Activated CD4-positive, alpha-beta T cell treated with anti-CD3 and anti-CD28 coated beads for 48 hours (primary cell): ENCODE data around the gene SEZ6.

Source experiments
- DNase-seq: peaks from one replicate; pipeline ENCODE4 v3.0.0-alpha.2; 2020

SEZ6 gene

DNA sequence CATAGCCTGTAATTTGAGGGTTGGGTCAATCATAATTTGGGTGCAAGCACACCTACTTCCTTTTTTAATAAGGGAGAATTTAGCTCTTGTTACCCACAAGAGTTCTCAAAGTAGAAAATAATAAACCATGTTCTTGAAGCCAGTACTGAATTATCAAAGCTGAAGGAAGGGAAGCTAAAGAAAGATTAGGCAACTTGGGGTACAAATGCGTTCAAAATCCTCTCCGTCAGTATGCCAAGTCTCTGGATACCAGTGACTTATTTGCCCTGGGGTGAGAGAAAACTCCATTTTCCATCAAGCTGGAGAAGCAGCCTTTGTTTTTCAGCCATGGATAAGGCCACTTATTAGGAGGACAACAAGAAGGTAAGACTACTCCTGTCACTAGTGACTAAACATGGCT, 79.5 kb downstream of the SEZ6 start:
- DNase-seq = no peak

DNA sequence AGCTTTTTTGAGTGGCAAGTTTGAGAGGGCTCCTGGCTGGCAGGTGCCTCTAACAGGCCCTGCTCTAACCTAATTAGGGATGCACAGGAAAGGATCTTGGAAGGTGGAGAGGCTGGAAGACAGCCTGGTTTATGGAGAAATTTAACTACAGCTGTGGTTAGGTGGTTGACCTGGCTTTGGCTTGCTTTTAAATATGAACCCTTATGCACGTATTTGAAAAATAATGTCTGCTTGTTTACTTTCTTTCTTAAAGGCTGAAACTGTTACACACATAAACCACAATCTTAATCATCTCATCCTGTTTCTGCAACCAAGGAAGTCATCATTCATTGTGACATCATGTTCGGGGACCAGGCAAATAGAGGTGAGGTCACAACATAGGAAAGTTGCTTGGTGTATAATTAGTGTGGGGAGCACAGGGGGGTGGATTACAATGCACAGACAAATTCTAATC, 79.9 kb downstream of the SEZ6 start:
- peak; percentile 27 for DNase-seq

DNA sequence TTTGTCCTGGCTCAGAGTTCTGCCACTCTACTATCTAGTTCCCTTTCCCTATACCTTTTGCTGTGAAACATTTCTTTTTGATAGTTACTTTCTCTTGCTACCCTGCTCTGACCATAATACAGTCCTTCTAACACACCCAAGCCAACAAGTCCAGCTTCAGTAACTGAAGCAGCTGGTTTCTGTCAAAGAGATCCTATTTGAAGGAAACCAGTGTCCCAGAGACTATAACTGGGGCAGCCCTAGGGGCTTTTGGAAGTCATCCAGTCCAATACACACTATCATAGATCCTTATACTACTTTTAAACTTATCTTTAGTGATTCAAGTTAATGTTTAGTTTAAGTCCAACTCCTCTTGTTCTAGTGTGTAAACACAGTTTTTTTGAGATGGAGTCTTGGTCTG, 85.6 kb downstream of the SEZ6 start:
- no peak for DNase-seq

DNA sequence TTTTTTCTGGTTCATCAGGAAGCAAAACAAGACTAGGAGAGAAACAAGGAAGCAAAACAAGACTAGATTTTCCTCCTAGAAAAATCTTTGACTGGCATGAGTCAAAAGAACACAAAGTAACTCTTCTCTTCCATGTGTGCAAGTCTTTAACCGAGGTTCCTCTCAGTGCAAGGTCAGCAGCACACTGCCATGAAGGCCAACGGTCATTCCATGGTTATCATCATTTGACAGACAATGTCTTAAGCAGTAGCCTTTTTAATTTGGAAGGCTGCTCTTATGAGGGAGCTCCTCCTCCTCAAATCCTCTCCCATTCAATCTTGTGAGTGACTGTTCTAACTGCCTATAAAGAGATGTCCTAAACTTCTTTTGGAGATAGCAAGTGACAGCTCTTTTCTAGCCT, 87.5 kb downstream of the SEZ6 start:
- DNase-seq = no peak

DNA sequence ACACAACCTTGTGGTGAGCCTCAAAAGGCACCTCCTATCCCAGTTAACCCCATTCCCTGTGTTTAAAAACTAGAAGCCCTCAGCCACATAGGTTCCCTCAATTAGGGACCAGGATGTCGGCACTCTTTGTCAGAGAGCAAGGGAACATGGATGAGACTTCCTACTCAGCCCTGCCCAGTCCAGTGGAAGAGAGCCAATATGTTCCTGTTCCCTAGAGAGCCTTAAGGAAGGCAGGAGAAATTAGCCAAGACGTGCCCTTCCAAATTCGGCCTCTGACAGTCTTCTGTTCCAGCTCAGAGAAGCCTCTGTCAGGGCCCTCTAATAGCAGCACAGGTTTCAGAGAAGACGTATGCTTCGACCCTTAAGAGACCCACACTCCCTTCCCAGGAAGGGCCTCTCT, 88.4 kb downstream of the SEZ6 start:
- no peak for DNase-seq

DNA sequence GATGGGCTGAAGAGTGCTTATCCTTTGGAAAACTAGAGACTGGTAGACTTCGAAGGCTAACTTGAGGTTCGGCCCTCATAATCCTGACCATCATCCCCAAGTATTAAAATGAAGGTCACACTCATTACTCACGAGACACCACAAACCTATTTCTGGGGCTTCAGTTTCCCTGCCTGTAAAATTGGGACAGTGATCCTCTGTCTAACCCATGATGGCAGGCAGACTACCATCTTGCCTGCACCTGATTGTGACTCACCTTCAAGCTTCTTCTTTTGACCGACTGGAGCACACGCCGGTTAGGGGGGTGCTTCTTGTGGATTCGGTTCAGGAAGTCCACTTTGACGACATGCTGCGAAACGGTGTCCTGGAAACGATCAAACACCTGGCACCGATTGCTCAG, 88.8 kb downstream of the SEZ6 start:
- DNase-seq = no peak

DNA sequence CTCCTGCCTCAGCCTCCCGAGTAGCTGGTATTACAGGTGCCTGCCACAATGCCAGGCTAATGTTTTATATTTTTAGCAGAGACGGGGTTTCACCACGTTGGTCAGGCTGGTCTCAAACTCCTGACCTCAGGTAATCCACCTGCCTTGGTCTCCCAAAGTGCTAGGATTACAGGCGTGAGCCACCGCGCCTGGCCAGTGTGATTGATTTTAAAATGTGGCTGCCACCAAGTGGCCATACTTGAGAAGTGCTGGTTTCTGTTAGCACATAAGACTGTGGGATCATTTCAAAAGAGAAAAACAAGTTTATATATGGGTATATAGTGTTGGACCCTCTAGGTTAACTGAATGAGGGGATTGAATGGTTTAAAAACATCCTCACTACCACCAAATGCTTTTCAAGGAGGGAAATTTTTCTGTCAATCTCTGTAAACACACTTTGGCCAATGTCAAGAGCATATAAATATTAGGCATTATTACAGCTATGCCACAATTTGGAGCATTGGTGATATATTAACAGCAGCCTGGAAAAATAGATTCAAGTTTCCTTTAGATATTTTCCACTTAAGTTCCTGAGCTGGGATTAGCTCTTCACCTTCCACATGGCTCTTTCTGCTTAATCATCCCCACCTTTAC, 89.4 kb downstream of the SEZ6 start:
- DNase-seq = peak; percentile 55

DNA sequence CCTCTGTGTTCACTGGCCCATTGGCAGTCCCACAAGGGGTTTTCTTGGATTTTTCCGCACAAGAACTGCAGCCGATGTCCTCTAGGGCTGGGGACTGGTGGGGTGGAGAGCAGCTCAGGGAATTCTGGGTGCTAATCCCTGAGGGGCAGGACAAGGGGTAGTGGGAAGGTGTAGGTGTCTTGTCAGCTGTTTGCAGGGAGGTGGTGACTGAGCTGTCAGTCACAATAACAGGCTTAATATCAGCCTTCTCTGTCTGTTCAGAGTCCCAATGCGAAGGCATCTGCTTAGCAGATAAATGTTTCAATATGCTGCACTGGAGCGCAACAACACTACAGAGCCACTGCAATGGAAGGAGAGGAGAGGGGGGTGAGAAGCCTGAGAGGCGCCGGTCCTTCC, 92.9 kb downstream of the SEZ6 start:
- no peak for DNase-seq

DNA sequence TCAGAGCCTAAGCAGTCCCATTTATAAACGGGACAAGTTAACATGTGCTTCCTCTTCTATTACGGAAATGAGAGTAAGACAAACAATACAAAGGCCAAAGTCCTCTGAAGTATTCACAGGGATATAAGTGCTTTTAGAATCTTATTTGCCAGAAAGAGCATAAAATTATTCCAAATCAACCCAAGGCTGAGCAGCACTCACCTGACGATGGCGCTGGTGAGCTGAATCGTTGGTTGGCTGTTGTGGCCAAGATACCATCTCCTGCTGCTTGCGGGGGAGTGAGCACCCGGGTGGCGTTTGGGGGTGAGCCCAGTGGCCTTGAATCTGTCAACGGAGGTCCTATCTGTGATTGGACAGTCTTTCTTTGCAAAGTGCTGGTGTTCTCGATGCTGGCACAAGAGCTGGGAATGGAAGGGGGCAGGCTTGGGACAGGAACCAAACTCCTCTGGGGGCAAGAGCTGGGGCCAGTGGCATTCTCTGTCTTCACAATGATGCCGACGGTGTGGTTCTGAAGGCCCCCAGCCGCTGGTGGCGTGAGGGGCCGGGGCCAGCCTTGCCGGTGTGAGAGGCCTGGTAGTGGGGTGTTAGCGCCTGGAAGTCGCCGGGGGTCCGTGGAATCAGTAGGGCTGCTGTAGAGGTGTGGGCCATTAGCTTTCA, 93.4 kb downstream of the SEZ6 start:
- DNase-seq = peak; percentile 47

DNA sequence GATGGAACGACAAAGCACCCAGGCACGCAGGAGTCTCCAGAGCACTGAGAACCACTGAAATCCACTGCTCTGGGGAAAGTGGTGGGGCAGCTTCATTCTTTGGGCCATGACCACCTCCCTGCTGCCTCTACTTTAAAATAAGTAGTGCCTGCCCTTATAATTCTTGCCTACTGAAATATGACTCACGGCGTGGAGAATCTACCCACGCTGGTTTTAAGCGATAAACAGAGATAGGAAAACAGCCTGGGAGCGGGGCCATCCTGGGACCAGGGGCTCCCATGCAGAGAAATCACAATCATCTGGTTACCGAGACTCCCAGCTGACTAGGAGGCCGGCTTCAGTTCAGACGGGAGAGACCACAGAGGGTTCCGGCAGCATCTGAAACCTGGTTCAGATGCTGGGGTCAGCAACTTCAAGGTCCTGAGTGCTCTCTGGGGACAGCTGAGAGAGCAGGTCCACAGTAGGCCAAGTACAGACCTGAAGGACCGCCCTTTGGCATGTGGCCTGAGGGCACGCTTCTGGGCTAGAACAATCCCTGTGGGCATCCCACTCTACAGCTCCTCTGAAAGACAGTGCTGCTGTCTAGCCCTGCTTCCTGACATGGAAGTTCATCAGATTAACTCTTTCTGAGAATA, 94.3 kb downstream of the SEZ6 start:
- DNase-seq = no peak

DNA sequence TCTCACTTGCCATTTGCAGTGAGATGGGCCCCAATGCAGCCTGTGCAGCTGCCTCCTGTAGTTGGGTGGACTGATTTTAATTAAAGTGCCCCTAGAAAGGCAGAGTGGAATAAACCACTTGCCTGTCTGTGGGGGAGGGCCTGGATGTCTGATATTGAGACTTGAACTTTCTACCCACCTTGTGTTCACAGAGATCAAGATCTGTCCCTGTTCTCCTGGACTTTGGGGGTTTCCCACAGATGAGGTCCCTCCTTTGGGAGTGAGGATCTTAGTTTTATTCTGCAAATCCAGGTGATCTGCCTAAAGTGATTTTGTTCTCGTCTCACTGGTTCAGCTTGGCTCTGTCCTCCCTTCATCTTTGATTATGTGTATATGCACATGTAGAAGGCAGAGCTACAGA, 95.3 kb downstream of the SEZ6 start:
- no peak for DNase-seq

DNA sequence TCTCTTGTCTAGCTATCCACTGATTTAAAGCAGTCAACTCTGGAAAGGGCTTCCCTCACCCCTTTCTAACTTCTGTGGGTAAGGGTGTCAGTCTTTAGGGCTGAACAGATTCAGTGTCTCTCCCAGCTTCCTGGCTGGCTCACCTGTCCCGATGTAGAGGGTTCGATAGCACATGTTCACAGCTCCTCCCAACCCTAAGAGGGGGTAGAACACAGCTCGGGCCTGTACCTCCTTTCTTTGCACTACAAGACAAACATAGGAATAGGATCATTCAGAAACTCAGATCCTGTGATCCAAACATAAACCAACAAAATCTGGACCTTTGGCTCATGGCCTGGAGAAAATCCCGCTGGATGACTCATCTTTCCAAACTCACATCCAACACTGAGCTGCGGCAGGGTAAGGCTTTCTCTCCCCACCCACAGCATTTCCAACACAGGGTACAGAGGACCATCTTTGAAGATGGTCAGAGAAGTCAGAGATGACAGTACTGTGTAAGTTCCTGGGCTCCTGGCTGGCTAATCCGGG, 97.1 kb downstream of the SEZ6 start:
- no peak for DNase-seq

DNA sequence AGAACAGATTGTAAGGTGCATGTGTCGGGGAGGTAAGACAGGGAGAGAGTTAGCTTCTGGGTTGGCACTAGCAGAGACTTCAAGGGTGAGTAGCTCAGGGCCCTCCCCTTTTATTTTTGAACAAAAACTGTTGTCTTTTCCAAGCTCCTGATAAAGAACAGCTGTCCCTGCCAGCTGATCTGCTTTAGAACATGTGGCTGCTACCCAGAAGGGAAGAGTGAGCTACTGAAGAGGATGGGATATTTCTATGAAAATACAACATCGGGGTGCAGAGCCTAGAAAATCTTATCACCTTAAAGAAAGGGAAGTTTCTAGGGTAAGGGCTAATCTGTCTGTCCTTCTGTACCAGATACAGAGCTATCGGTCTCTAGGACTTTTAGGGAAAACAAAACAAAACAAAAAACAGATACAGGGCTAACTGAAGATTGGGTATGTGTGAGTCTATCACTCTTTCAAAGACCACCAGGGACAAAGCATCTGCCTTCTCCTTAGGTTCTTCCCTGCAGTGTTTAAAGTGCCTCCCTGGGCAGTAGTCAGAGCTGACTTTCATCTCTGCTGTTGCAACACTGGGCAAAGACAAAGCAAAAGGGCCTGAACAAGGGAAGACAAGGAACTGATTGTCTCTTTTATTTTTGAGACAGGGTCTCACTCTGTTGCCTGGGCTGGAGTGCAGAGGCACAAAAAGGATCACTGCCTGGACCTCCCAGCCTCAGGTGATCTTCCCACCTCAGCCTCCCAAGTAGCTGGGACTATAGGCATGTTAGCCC, 97.9 kb downstream of the SEZ6 start:
- no peak for DNase-seq

DNA sequence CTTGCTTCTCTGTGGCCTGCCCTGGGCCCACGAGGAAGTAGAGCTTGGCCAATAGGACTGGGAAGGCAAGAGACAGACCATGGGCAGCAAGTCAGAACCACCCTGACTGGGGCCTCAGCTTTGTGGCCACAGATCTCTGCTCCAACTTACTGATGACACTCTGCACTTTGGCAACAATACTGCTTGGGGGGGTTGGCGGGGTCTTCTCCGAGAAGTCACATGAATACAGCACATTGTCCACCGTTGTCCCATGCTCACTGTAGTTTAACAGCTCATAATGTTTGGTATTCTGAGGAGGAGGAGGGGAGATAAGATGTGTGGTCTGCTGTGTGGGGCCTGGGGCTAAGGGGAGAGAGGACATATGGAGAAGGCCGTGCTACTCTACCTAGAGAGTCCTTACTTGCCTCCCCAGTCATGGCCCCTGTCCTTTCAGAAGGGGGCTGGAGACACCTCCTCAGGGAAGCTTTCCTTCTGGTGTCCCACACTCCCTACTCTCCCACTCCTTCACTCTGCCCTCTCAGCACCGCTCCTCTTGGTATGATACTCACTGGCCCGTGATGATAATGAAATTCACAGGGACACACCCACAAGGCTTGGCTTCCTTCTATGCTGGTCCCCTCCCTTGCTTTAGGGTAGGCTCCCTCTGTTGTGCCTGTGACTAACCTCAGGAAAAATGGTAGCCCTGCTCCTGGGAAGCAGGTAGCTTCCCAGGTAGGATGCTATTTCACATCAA, 99.0 kb downstream of the SEZ6 start:
- DNase-seq = no peak

DNA sequence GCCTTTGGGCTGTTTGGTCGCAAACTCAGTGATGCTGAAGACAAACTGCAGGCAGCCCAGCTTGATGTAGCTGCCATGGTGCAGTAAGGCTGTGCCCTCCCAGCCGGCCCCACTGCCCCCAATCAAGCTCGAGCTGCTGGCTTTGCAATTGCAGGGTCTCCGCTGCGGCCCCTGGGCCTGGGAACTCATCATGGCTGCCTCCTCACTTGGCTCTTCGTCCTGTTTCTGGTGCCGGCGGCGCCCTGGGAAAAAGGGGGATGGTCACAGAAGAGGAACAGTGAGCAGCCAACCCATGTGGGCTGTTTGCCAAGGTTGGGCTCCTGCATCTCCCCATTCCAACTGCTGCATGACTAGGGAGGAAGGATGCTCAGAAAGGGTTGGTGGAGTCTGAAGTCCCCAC, 99.6 kb downstream of the SEZ6 start:
- no peak for DNase-seq
